DND-41 (cell line): Measurements from ENCODE around the gene SMAD6.

Experiments used
- ATAC-seq: fragments of 200-7000 bp; cut with Tn5 transposase; 3 replicates; pipeline ENCODE4 v1.9.1; 2021; ENCODE audit warnings: low read depth; ENCODE audit not compliant: insufficient read depth
- DNase-seq: peaks from one replicate; pipeline ENCODE4 v3.0.0-alpha.2; 2020
- H2AFZ ChIP-seq: 2 replicates; pipeline ENCODE4 v1.6.0; 2012; ENCODE audit warnings: low read depth, low read length
- H3K27ac ChIP-seq: 2 replicates; pipeline ENCODE4 v1.5.1; 2012; ENCODE audit warnings: low read length, inconsistent platforms
- H3K27me3 ChIP-seq: fragments of 200-600 bp; sonication (generic); 2 replicates; pipeline ENCODE4 v1.6.0; 2012; ENCODE audit warnings: low read length, mild to moderate bottlenecking, inconsistent platforms; ENCODE audit not compliant: insufficient read depth, poor library complexity
- H3K36me3 ChIP-seq: 2 replicates; pipeline ENCODE4 v1.5.1; 2012; ENCODE audit warnings: low read length, inconsistent platforms; ENCODE audit not compliant: insufficient read depth
- H3K4me1 ChIP-seq: 2 replicates; pipeline ENCODE4 v1.5.1; 2012; ENCODE audit warnings: mild to moderate bottlenecking, low read length; ENCODE audit not compliant: insufficient read depth
- H3K4me2 ChIP-seq: 2 replicates; pipeline ENCODE4 v1.6.0; 2012; ENCODE audit warnings: mild to moderate bottlenecking, moderate library complexity, low read length, inconsistent platforms; ENCODE audit not compliant: insufficient read depth
- H3K4me3 ChIP-seq, 2 experiments: fragments of 200-600 bp in 1 of 2; shearing (Covaris generic) in 1 of 2; 2 replicates each; pipeline ENCODE4 v1.5.1; 2012 to 2016; ENCODE audit warnings: inconsistent platforms in 2 of 2, low read length in 2 of 2, mild to moderate bottlenecking in 2 of 2, low read depth in 1 of 2, moderate library complexity in 1 of 2
- H3K79me2 ChIP-seq: 2 replicates; pipeline ENCODE4 v1.6.0; 2012; ENCODE audit warnings: low read length, inconsistent platforms; ENCODE audit not compliant: insufficient read depth
- H3K9ac ChIP-seq: 2 replicates; pipeline ENCODE4 v1.6.0; 2012; ENCODE audit warnings: low read depth, mild to moderate bottlenecking, inconsistent platforms, low read length, moderate library complexity
- H3K9me3 ChIP-seq: 2 replicates; pipeline ENCODE4 v1.5.1; 2012; ENCODE audit warnings: low read length, moderate library complexity, mild to moderate bottlenecking, inconsistent platforms; ENCODE audit not compliant: insufficient read depth, severe bottlenecking
- H4K20me1 ChIP-seq: 2 replicates; pipeline ENCODE4 v1.6.0; 2012; ENCODE audit warnings: low read length; ENCODE audit not compliant: insufficient read depth
- EZH2 ChIP-seq: IDR thresholded peaks from 3 replicates; pipeline ENCODE4 v1.6.1; 2012; ENCODE audit warnings: borderline replicate concordance, low read depth, mild to moderate bottlenecking, moderate library complexity, low read length, inconsistent platforms; ENCODE audit not compliant: severe bottlenecking
- TF ChIP-seq, protein P1 (sequence below): IDR thresholded peaks from 2 replicates; pipeline ENCODE4 v1.5.1; 2012; ENCODE audit warnings: borderline replicate concordance, low read length, moderate library complexity, mild to moderate bottlenecking; ENCODE audit not compliant: poor library complexity, severe bottlenecking; ENCODE audit errors: extremely low read depth

SMAD6 gene

DNA sequence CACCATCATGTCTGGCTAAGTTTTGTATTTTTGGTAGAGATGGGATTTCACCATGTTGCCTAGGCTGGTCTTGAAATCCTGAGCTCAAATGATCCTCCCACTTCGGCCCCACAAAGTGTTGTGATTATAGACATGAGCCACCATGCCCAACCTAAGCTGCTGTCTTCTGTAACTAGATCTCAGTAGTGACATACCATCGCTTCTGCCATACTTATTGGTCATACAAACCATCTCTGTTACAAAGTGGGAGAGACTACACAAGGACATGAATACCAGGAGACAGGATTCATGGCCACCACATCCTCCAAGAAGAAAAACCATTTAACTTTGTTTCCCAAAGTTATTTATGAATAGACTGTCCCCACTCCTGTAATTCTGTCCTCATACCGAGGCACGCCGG is 81.3 kb downstream of the SMAD6 start:
- no peak for DNase-seq
- H3K27me3 ChIP-seq: no peaks in the 10 kb centered on the region
- no peaks in the 10 kb centered on the region; the same call in none of the 2 replicates for H3K36me3 ChIP-seq
- TF ChIP-seq, protein P1, sequence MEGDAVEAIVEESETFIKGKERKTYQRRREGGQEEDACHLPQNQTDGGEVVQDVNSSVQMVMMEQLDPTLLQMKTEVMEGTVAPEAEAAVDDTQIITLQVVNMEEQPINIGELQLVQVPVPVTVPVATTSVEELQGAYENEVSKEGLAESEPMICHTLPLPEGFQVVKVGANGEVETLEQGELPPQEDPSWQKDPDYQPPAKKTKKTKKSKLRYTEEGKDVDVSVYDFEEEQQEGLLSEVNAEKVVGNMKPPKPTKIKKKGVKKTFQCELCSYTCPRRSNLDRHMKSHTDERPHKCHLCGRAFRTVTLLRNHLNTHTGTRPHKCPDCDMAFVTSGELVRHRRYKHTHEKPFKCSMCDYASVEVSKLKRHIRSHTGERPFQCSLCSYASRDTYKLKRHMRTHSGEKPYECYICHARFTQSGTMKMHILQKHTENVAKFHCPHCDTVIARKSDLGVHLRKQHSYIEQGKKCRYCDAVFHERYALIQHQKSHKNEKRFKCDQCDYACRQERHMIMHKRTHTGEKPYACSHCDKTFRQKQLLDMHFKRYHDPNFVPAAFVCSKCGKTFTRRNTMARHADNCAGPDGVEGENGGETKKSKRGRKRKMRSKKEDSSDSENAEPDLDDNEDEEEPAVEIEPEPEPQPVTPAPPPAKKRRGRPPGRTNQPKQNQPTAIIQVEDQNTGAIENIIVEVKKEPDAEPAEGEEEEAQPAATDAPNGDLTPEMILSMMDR: no peak
- TF ChIP-seq EZH2: no peak
- ATAC-seq: no peak
- peaks cover 9% of the 10 kb centered on the region for H4K20me1 ChIP-seq
- H3K9ac ChIP-seq: no peak overlapping the region
- H3K9me3 ChIP-seq: no peaks in the 10 kb centered on the region
- H3K79me2 ChIP-seq: no peaks in the 10 kb centered on the region
- H3K4me2 ChIP-seq: no peak overlapping the region
- H2AFZ ChIP-seq: no peak overlapping the region
- H3K4me1 ChIP-seq: no peaks in the 10 kb centered on the region
- no peak overlapping the region for H3K4me3 ChIP-seq
- no peak overlapping the region for H3K27ac ChIP-seq

DNA sequence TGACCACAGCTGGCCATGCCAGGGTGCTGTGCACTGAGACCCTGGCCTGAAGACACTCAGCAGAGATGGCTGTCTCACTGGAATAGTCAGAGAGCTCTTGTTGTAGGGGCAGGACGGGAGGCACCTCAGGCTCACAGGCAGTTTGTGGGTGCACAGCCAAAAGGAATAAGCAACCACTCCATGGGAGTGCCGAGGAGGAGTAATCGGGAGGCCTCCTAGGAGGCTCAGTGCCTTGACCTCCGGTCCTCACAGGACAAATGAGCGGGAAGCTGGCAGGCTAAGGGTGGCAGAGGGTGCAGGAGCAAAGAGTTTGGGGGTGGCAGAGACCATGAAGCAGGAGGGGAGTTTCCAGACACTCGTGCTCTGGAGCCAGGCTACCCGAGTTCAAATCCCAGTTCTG is 81.7 kb downstream of the SMAD6 start:
- Histone ChIP-seq H4K20me1 (peaks cover 5% of the 10 kb centered on the region), H3K9me3 (no peaks in the 10 kb centered on the region), H2AFZ (no peak overlapping the region), H3K36me3 (no peaks in the 10 kb centered on the region; the same call in none of the 2 replicates), H3K27ac (no peak overlapping the region), H3K4me1 (no peaks in the 10 kb centered on the region), H3K4me2 (no peak overlapping the region), H3K27me3 (no peaks in the 10 kb centered on the region), H3K4me3 (no peak overlapping the region), H3K9ac (no peak overlapping the region), H3K79me2 (no peaks in the 10 kb centered on the region)
- TF ChIP-seq EZH2: no peak
- TF ChIP-seq, protein P1: no peak
- DNase-seq (no peak), ATAC-seq (no peak)

DNA sequence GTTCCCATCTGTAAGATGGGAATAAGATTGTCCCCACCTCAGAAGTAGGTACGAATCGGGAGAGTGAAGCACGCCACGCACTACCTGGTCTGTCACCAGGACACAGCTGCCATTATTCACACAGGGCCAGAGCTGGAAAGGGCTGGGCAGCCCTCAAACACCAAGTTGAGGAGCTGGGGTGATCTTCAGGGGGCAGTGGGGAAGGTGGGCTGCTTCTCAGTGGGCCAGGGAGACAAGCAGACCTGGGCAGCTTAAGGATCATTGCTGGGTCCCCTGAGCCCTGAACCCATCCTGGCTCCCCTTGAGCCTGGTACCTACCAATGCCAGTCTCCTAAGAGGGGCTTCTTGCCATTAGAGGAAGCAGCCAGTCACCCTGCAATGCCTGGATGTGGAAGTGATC is 82.1 kb downstream of the SMAD6 start:
- Histone ChIP-seq H3K4me1 (no peaks in the 10 kb centered on the region), H3K27ac (no peak overlapping the region), H3K9ac (no peak overlapping the region), H3K4me2 (no peak overlapping the region), H3K79me2 (no peaks in the 10 kb centered on the region), H2AFZ (no peak overlapping the region), H3K9me3 (no peaks in the 10 kb centered on the region), H4K20me1 (peaks cover under 1% of the 10 kb centered on the region; the same call in 1 of the 2 replicates), H3K36me3 (no peaks in the 10 kb centered on the region; the same call in none of the 2 replicates), H3K4me3 (no peak overlapping the region), H3K27me3 (no peaks in the 10 kb centered on the region)
- DNase-seq (no peak), ATAC-seq (no peak)
- TF ChIP-seq EZH2: no peak
- TF ChIP-seq, protein P1: no peak

DNA sequence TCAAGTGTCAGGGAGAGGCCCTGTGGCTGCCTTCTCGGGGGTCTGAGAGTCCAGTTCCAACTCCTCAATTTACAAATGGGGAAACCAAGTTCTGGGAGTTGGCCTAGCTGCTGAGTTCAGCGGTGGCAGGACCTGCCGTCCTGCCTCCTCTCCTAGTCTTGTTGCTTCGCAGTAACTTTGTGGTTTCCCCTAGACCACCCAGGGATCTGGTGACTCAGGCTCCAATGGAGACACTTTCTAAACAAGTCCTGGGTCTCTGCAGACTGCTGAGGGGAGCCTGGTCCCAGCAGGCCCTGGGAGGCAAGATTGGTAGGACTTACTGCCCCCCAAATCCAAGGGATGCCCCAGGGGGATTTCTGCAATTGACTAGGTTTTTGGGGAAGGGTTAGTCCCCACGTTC is 83.6 kb downstream of the SMAD6 start:
- no peaks in the 10 kb centered on the region for H3K79me2 ChIP-seq

More for the DNA sequence above, 83.6 kb downstream of the SMAD6 start:
- no peak overlapping the region for H3K4me2 ChIP-seq
- no peaks in the 10 kb centered on the region for H4K20me1 ChIP-seq
- H3K4me1 ChIP-seq: no peaks in the 10 kb centered on the region
- H3K27ac ChIP-seq: no peak overlapping the region
- H2AFZ ChIP-seq: no peak overlapping the region
- DNase-seq (no peak), ATAC-seq (no peak)
- no peak overlapping the region for H3K9ac ChIP-seq
- H3K9me3 ChIP-seq: no peaks in the 10 kb centered on the region
- no peaks in the 10 kb centered on the region for H3K27me3 ChIP-seq
- no peak overlapping the region for H3K4me3 ChIP-seq
- TF ChIP-seq, protein P1: no peak
- TF ChIP-seq EZH2: no peak
- H3K36me3 ChIP-seq: no peaks in the 10 kb centered on the region; the same call in none of the 2 replicates
